SK-N-MC (cell line): ENCODE results near the gene TRDMT1.

Source experiments
- DNase-seq: peaks from one replicate; pipeline ENCODE4 v3.0.0-alpha.2; 2011; ENCODE audit warnings: low read depth, low spot score
- H3K27ac ChIP-seq: fragments of 200-600 bp; sonication (generic); 2 replicates; pipeline ENCODE4 v1.5.1; 2016; ENCODE audit warnings: mixed run types
- H3K36me3 ChIP-seq: fragments of 200-600 bp; sonication (generic); 2 replicates; pipeline ENCODE4 v1.6.1; 2017; ENCODE audit warnings: antibody characterized with exemption, low read length, mixed read lengths; ENCODE audit not compliant: insufficient read depth
- H3K4me3 ChIP-seq: fragments of 200-600 bp; sonication (generic); 2 replicates; pipeline ENCODE4 v1.5.1; 2016
- H3K9ac ChIP-seq: fragments of 200-600 bp; sonication (generic); 2 replicates; pipeline ENCODE4 v1.8.0; 2017; ENCODE audit warnings: mixed run types, mixed read lengths; ENCODE audit not compliant: insufficient read length
- H3K9me3 ChIP-seq: fragments of 200-600 bp; sonication (generic); 2 replicates; pipeline ENCODE4 v1.6.1; 2017; ENCODE audit warnings: low read depth, mild to moderate bottlenecking, antibody characterized with exemption, low read length, moderate library complexity, mixed read lengths
- EZH2 ChIP-seq: fragments of 200-600 bp; sonication (generic); IDR thresholded peaks from one replicate; pipeline ENCODE4 v1.6.1; 2017; ENCODE audit warnings: antibody characterized with exemption
- FOXP2 ChIP-seq: optimal IDR thresholded peaks from 2 replicates; pipeline ENCODE3; 2011; ENCODE audit warnings: mild to moderate bottlenecking, moderate library complexity; ENCODE audit not compliant: insufficient read depth; ENCODE audit errors: extremely low read length, control extremely low read depth
- POLR2AphosphoS5 ChIP-seq: IDR thresholded peaks from 2 replicates; pipeline ENCODE4 v1.6.1; 2012; ENCODE audit warnings: mild to moderate bottlenecking, low read depth, low read length, borderline replicate concordance

TRDMT1 gene

GRCh38 chr10:17240096-17240495 is 38.6 kb upstream of the TRDMT1 start:
- Histone ChIP-seq H3K4me3 (no peak overlapping the region), H3K36me3 (peaks cover 25% of the 10 kb centered on the region), H3K9me3 (no peaks in the 10 kb centered on the region), H3K9ac (no peak overlapping the region), H3K27ac (no peak overlapping the region)
- DNase-seq: no peak
- TF ChIP-seq EZH2: no peak
- no peak for TF ChIP-seq POLR2AphosphoS5
- TF ChIP-seq FOXP2: no peak

GRCh38 chr10:17239345-17240085 is 38.0 kb upstream of the TRDMT1 start:
- DNase-seq: no peak
- H3K36me3 ChIP-seq: peaks cover 31% of the 10 kb centered on the region
- no peak overlapping the region for H3K9ac ChIP-seq
- no peak overlapping the region for H3K4me3 ChIP-seq
- TF ChIP-seq EZH2: no peak
- no peak for TF ChIP-seq FOXP2
- no peak for TF ChIP-seq POLR2AphosphoS5
- H3K27ac ChIP-seq: no peak overlapping the region
- H3K9me3 ChIP-seq: no peaks in the 10 kb centered on the region

- Histone ChIP-seq H3K27ac (no peak overlapping the region), H3K36me3 (peaks cover 39% of the 10 kb centered on the region), H3K9me3 (no peaks in the 10 kb centered on the region), H3K4me3 (no peak overlapping the region), H3K9ac (no peak overlapping the region)
- TF ChIP-seq POLR2AphosphoS5 (no peak), FOXP2 (no peak), EZH2 (no peak)
- no peak for DNase-seq
Measured at GRCh38 chr10:17238445-17239291, 37.2 kb upstream of the TRDMT1 start.

- no peak for DNase-seq
- no peak overlapping the region for H3K27ac ChIP-seq
Measured at GRCh38 chr10:17237915-17238444, 36.5 kb upstream of the TRDMT1 start.

DNA sequence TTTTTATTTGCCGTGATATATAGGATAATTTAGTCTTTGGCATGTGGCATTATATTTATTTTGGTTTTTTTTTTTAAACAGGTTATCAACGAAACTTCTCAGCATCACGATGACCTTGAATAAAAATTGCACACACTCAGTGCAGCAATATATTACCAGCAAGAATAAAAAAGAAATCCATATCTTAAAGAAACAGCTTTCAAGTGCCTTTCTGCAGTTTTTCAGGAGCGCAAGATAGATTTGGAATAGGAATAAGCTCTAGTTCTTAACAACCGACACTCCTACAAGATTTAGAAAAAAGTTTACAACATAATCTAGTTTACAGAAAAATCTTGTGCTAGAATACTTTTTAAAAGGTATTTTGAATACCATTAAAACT is 35.7 kb upstream of the TRDMT1 start:
- DNase-seq: no peak
- no peak overlapping the region for H3K4me3 ChIP-seq
- peaks cover 52% of the 10 kb centered on the region for H3K36me3 ChIP-seq
- TF ChIP-seq EZH2 (no peak), FOXP2 (no peak), POLR2AphosphoS5 (no peak)
- no peaks in the 10 kb centered on the region for H3K9me3 ChIP-seq
- no peak overlapping the region for H3K9ac ChIP-seq
- no peak overlapping the region for H3K27ac ChIP-seq

More at GRCh38 chr10:17237915-17238444, 36.5 kb upstream of the TRDMT1 start:
- H3K4me3 ChIP-seq: no peak overlapping the region
- no peaks in the 10 kb centered on the region for H3K9me3 ChIP-seq
- H3K9ac ChIP-seq: no peak overlapping the region
- TF ChIP-seq EZH2 (no peak), FOXP2 (no peak), POLR2AphosphoS5 (no peak)
- H3K36me3 ChIP-seq: peaks cover 46% of the 10 kb centered on the region

GRCh38 chr10:17236468-17237148 is 35.1 kb upstream of the TRDMT1 start:
- TF ChIP-seq EZH2: no peak
- no peaks in the 10 kb centered on the region for H3K9me3 ChIP-seq
- H3K27ac ChIP-seq: no peak overlapping the region
- H3K9ac ChIP-seq: no peak overlapping the region
- DNase-seq: no peak
- H3K36me3 ChIP-seq: peaks cover 58% of the 10 kb centered on the region
- no peak overlapping the region for H3K4me3 ChIP-seq

DNA sequence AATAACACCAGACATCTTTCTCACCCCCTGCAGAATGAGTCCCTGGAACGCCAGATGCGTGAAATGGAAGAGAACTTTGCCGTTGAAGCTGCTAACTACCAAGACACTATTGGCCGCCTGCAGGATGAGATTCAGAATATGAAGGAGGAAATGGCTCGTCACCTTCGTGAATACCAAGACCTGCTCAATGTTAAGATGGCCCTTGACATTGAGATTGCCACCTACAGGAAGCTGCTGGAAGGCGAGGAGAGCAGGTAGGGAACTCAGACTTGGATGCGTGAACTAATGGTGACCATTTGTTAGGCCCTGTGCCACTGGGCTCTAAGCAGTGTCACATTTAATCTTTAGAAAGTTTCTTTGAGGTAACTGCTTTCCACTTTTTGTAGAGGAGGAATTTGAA is 33.7 kb upstream of the TRDMT1 start:
- no peak for DNase-seq
- H3K27ac ChIP-seq: no peak overlapping the region
- H3K9ac ChIP-seq: no peak overlapping the region
- no peak for TF ChIP-seq FOXP2
- TF ChIP-seq EZH2: no peak
- TF ChIP-seq POLR2AphosphoS5: no peak
- no peak overlapping the region for H3K4me3 ChIP-seq
- peaks cover 66% of the 10 kb centered on the region for H3K36me3 ChIP-seq
- no peaks in the 10 kb centered on the region for H3K9me3 ChIP-seq

- H3K9ac ChIP-seq: no peak overlapping the region
- no peak overlapping the region for H3K4me3 ChIP-seq
- H3K27ac ChIP-seq: no peak overlapping the region
- no peak for TF ChIP-seq EZH2
- no peak for TF ChIP-seq FOXP2
- no peak for TF ChIP-seq POLR2AphosphoS5
- H3K36me3 ChIP-seq: peaks cover 66% of the 10 kb centered on the region
- DNase-seq: no peak
- no peaks in the 10 kb centered on the region for H3K9me3 ChIP-seq
Measured at GRCh38 chr10:17234431-17234945, 33.0 kb upstream of the TRDMT1 start.
